B cell (primary cell): ENCODE data around the gene ARL17B.
"Not testable (repeated sequence)": the region's sequence is repeated elsewhere in the genome, so short reads cannot be mapped to it uniquely, and the experiment has no call there.

Source experiments
- CTCF ChIP-seq: fragments of 200-600 bp; IDR thresholded peaks from one replicate; pipeline ENCODE4 v1.8.0; 2022; ENCODE audit warnings: antibody characterized with exemption, mild to moderate bottlenecking
- EZH2 ChIP-seq: IDR thresholded peaks from 2 replicates; pipeline ENCODE4 v1.6.1; 2012; ENCODE audit warnings: borderline replicate concordance, low read depth, mild to moderate bottlenecking, moderate library complexity, low read length; ENCODE audit not compliant: insufficient read depth, poor library complexity, severe bottlenecking

DNA sequence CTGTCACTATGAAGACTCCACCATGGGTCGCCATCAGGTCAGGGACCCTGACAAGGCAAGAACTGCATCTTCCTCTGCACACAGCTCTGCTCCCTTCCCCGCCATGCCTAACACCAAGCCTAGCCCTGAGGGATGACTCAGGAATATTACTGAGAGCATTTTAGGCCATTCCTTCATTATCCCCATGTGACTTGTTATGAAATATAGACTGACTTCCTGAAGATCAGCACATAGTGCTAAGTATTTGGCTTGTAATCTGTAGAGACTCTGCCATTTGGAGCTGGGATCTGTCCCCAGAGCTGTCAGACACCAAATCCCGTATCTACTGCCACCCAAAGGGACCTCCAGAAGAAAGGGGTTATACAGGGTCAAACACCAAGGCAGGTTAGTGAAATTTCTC, 19.4 kb downstream of the ARL17B start:
- not testable (repeated sequence) for TF ChIP-seq EZH2, CTCF
